PFSK-1 (cell line): ENCODE measurements around the gene ENTPD7.

ENCODE experiments used
- FOXP2 ChIP-seq: optimal IDR thresholded peaks from 2 replicates; pipeline ENCODE3; 2011; ENCODE audit warnings: borderline replicate concordance, control low read depth, inconsistent platforms; ENCODE audit not compliant: insufficient read depth; ENCODE audit errors: extremely low read length, extremely low read depth
- POLR2AphosphoS5 ChIP-seq: IDR thresholded peaks from 2 replicates; pipeline ENCODE4 v1.6.1; 2012; ENCODE audit warnings: low read depth, mild to moderate bottlenecking, control low read depth, low read length, moderate library complexity
- SIN3A ChIP-seq: IDR thresholded peaks from 2 replicates; pipeline ENCODE4 v1.6.1; 2012; ENCODE audit warnings: mild to moderate bottlenecking, low read length, moderate library complexity, borderline replicate concordance; ENCODE audit not compliant: insufficient read depth
- TAF1 ChIP-seq: IDR thresholded peaks from 2 replicates; pipeline ENCODE4 v1.6.1; 2012; ENCODE audit warnings: low read length, control low read depth, borderline replicate concordance; ENCODE audit not compliant: insufficient read depth
- TF ChIP-seq, protein P1 (sequence below), 2 experiments: IDR thresholded peaks; 2 replicates each; pipeline versions ENCODE4 v1.6.1 to v1.8.0; 2011 to 2012; ENCODE audit warnings: low read depth in 2 of 2, low read length in 2 of 2, control low read depth in 1 of 2, inconsistent platforms in 1 of 2, mild to moderate bottlenecking in 1 of 2, moderate library complexity in 1 of 2; ENCODE audit not compliant: insufficient read depth in 1 of 2

DNA sequence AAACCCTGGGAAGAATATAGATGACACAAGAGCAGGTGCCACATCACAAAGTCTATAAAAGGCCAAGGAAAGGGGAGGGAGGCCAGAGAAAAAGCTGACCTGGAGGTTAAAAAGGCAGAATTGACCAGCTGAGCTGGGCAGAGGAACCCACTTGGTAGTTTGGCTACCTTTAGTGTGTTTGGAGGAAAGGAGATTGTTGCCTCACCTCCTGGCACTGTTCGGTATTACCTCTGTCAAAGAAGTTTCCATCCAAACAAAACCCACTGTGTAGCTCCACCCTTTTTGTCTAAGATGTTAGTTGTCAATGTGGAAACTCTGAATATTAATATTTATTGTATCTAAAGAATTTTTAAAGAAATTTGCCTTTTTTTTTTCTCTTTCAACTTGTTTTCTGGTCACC is 23.4 kb downstream of the ENTPD7 start:
- TF ChIP-seq SIN3A: no peak
- TF ChIP-seq, protein P1, sequence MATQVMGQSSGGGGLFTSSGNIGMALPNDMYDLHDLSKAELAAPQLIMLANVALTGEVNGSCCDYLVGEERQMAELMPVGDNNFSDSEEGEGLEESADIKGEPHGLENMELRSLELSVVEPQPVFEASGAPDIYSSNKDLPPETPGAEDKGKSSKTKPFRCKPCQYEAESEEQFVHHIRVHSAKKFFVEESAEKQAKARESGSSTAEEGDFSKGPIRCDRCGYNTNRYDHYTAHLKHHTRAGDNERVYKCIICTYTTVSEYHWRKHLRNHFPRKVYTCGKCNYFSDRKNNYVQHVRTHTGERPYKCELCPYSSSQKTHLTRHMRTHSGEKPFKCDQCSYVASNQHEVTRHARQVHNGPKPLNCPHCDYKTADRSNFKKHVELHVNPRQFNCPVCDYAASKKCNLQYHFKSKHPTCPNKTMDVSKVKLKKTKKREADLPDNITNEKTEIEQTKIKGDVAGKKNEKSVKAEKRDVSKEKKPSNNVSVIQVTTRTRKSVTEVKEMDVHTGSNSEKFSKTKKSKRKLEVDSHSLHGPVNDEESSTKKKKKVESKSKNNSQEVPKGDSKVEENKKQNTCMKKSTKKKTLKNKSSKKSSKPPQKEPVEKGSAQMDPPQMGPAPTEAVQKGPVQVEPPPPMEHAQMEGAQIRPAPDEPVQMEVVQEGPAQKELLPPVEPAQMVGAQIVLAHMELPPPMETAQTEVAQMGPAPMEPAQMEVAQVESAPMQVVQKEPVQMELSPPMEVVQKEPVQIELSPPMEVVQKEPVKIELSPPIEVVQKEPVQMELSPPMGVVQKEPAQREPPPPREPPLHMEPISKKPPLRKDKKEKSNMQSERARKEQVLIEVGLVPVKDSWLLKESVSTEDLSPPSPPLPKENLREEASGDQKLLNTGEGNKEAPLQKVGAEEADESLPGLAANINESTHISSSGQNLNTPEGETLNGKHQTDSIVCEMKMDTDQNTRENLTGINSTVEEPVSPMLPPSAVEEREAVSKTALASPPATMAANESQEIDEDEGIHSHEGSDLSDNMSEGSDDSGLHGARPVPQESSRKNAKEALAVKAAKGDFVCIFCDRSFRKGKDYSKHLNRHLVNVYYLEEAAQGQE (IDR thresholded peaks at IDR 0.05; ENCODE audit: insufficient read depth in 1 of 2, low read depth in 2 of 2, low read length in 2 of 2): no peak
- TF ChIP-seq POLR2AphosphoS5: no peak
- no peak for TF ChIP-seq FOXP2
- TF ChIP-seq TAF1: no peak
